Keratinocyte (primary cell): ENCODE data around the gene VAC14.

Experiments
- EZH2 ChIP-seq: IDR thresholded peaks from one replicate; pipeline ENCODE4 v1.6.1; 2012; ENCODE audit warnings: inconsistent platforms, mild to moderate bottlenecking, low read length, moderate library complexity
- TF ChIP-seq, protein P1 (sequence below), 3 experiments: IDR thresholded peaks in 1 of 3; conservative IDR thresholded peaks in 1 of 3; optimal IDR thresholded peaks in 1 of 3; 2 replicates in 2 of 3; 3 replicates in 1 of 3; pipeline versions ENCODE3 to v1.5.1; 2011; ENCODE audit warnings: low read length in 3 of 3, mild to moderate bottlenecking in 3 of 3, moderate library complexity in 2 of 3, control low read depth in 1 of 3, inconsistent platforms in 1 of 3; ENCODE audit not compliant: insufficient read depth in 2 of 3; ENCODE audit errors: extremely low read depth in 1 of 3

DNA sequence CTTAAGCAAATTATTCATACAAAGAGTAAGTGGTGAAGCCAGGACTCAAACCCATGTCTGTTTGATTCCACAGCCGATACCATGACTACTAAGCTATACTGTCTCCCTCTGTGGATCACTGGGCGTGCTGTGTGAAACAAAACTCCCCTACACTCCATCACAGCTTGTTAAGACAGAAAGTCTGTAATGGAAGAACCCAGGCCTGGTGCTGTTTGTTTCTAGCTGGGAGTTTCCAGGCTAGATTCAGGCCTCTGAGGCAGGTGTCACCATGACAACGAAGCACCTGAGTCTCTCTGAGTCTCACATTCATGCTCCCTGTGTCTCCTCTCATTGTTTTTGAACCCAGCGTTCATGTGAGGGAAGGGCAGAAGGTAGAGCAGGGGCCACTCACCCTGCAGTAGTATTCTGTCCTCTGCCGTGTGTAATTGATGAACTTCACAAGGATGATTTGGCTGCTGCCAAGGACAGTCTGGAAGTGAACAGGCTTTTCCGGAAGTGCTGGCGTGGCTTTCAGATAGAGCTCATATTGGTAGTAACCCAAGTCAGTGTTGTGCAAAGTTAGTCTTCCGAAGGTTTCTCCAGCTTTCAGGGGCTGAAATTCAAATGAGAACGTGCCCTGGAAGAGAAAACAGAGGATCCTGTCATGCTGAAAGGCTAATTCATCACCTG is 8.6 kb upstream of the VAC14 start:
- TF ChIP-seq, protein P1, sequence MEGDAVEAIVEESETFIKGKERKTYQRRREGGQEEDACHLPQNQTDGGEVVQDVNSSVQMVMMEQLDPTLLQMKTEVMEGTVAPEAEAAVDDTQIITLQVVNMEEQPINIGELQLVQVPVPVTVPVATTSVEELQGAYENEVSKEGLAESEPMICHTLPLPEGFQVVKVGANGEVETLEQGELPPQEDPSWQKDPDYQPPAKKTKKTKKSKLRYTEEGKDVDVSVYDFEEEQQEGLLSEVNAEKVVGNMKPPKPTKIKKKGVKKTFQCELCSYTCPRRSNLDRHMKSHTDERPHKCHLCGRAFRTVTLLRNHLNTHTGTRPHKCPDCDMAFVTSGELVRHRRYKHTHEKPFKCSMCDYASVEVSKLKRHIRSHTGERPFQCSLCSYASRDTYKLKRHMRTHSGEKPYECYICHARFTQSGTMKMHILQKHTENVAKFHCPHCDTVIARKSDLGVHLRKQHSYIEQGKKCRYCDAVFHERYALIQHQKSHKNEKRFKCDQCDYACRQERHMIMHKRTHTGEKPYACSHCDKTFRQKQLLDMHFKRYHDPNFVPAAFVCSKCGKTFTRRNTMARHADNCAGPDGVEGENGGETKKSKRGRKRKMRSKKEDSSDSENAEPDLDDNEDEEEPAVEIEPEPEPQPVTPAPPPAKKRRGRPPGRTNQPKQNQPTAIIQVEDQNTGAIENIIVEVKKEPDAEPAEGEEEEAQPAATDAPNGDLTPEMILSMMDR (optimal IDR thresholded peaks at IDR 0.05 in 1 of 3, IDR thresholded peaks at IDR 0.05 in 1 of 3, conservative IDR thresholded peaks at IDR 0.05 in 1 of 3; ENCODE audit: extremely low read depth in 1 of 3, insufficient read depth in 2 of 3, low read length in 3 of 3) = no peak
- no peak for TF ChIP-seq EZH2
